Measurements from ENCODE around the gene GCDH. TPM values are rescaled to one million over a fixed set of nuclear protein-coding genes. Genes with fewer than 3 reads are reported as not detected.

Gene GCDH
- total RNA-seq, 1 donor from 2014 or later = 39.5 TPM

- peaks cover 22% of the 10 kb centered on the region for H3K79me2 ChIP-seq (ENCODE audit: low read depth)
- DNase-seq (ENCODE audit: low spot score) = no peak
- peaks cover 6% of the 10 kb centered on the region for H3F3A ChIP-seq (ENCODE audit: low read depth)
- peak overlapping the region; percentile 94 for H3K4me2 ChIP-seq
- peaks cover 8% of the 10 kb centered on the region for H3K4me1 ChIP-seq
- Mint-ChIP-seq H3K27ac (no peak overlapping the region), H3K4me1 (peaks cover 18% of the 10 kb centered on the region), H3K27me3 (ENCODE audit: insufficient read depth, low read depth) (peaks cover 23% of the 10 kb centered on the region), H3K9me3 (peaks cover 2% of the 10 kb centered on the region), H3K4me3 (peak overlapping the region; percentile 98), H3K36me3 (peaks cover 8% of the 10 kb centered on the region)
- H2AFZ ChIP-seq (replicated peaks) = no peak overlapping the region
- H3K36me3 ChIP-seq = no peaks in the 10 kb centered on the region
- H3K27me3 ChIP-seq = peaks cover 13% of the 10 kb centered on the region
- TF ChIP-seq, protein P1, sequence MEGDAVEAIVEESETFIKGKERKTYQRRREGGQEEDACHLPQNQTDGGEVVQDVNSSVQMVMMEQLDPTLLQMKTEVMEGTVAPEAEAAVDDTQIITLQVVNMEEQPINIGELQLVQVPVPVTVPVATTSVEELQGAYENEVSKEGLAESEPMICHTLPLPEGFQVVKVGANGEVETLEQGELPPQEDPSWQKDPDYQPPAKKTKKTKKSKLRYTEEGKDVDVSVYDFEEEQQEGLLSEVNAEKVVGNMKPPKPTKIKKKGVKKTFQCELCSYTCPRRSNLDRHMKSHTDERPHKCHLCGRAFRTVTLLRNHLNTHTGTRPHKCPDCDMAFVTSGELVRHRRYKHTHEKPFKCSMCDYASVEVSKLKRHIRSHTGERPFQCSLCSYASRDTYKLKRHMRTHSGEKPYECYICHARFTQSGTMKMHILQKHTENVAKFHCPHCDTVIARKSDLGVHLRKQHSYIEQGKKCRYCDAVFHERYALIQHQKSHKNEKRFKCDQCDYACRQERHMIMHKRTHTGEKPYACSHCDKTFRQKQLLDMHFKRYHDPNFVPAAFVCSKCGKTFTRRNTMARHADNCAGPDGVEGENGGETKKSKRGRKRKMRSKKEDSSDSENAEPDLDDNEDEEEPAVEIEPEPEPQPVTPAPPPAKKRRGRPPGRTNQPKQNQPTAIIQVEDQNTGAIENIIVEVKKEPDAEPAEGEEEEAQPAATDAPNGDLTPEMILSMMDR (IDR thresholded peaks at IDR 0.05) = no peak
- TF ChIP-seq EZH2phosphoT487 (IDR thresholded peaks at IDR 0.05) = no peak
- TF ChIP-seq EZH2 (IDR thresholded peaks at IDR 0.05) = no peak
- H3K9ac ChIP-seq = peak overlapping the region; percentile 17
- H3K9me3 ChIP-seq (ENCODE audit: low read depth) = no peaks in the 10 kb centered on the region
- H3K27ac ChIP-seq = no peak overlapping the region
- H4K20me1 ChIP-seq (ENCODE audit: low read depth) = peaks cover 12% of the 10 kb centered on the region
- H3K4me3 ChIP-seq = peak overlapping the region; percentile 74
These were observed 627 bp downstream of the GCDH start for GRCh38 chr19:12891553-12892021.

DNA sequence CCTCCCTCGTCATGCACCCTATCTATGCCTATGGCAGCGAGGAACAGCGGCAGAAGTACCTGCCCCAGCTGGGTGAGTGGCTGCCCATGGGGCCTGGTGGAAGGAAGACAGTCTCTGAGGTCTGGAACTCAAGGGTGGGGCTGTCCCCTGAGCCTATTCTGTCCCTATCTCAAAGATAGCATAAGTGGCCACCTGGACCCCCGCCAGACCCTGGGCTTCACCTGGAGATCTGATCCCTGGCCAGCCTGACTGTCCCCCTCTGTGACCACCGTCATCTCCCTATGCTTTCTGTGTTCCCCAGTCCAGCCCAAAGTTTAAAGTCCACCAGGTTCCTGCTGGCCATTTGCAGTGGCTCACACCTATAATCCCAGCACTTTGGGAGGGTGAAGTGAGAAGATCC, 2.6 kb downstream of the GCDH start:
- Histone ChIP-seq H4K20me1 (ENCODE audit: low read depth) (peaks cover 12% of the 10 kb centered on the region), H3K4me1 (peaks cover 8% of the 10 kb centered on the region), H3K4me3 (no peak overlapping the region), H3K9ac (no peak overlapping the region), H3K79me2 (ENCODE audit: low read depth) (peaks cover 22% of the 10 kb centered on the region), H2AFZ (replicated peaks) (no peak overlapping the region), H3K36me3 (no peaks in the 10 kb centered on the region), H3K27ac (no peak overlapping the region), H3K9me3 (ENCODE audit: low read depth) (no peaks in the 10 kb centered on the region), H3K4me2 (no peak overlapping the region), H3K27me3 (no peaks in the 10 kb centered on the region), H3F3A (ENCODE audit: low read depth) (peaks cover 4% of the 10 kb centered on the region)
- Mint-ChIP-seq H3K36me3 (peaks cover 8% of the 10 kb centered on the region), H3K9me3 (no peaks in the 10 kb centered on the region), H3K27me3 (ENCODE audit: insufficient read depth, low read depth) (peaks cover 10% of the 10 kb centered on the region), H3K4me1 (peaks cover 16% of the 10 kb centered on the region), H3K4me3 (peak overlapping the region; percentile 98), H3K27ac (no peak overlapping the region)
- no peak for DNase-seq (ENCODE audit: low spot score)
- TF ChIP-seq EZH2 (IDR thresholded peaks at IDR 0.05) (no peak), EZH2phosphoT487 (IDR thresholded peaks at IDR 0.05) (no peak)
- TF ChIP-seq, protein P1 (IDR thresholded peaks at IDR 0.05) = no peak

DNA sequence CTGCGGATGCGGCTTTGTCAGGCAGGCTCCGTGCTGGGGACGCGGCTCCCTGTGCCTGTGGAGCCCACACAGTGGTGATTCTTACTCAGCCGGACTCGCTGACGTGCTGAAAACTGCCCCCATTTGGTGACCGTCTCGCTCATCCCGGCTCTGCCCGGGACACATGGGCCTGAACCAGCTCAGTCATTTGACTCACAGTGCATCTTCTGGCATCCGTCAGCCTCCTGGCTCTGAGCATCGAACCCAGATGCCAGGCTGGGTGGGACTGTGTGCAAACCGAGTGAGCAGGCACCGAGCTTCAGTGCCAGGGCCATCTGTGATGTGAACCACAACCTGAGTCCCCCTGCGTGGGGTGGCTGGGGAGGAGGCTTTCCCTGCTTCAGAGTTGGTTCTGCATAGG, 5.5 kb downstream of the GCDH start:
- H3K4me3 Mint-ChIP-seq = no peak overlapping the region
- Histone ChIP-seq H3K9me3 (ENCODE audit: low read depth) (no peaks in the 10 kb centered on the region), H2AFZ (replicated peaks) (no peak overlapping the region), H3K4me3 (no peak overlapping the region), H3K9ac (no peak overlapping the region), H3K4me2 (no peak overlapping the region), H3K36me3 (no peaks in the 10 kb centered on the region), H3K27me3 (no peaks in the 10 kb centered on the region), H3F3A (ENCODE audit: low read depth) (no peaks in the 10 kb centered on the region), H3K4me1 (peaks cover 5% of the 10 kb centered on the region), H4K20me1 (ENCODE audit: low read depth) (peaks cover 7% of the 10 kb centered on the region), H3K27ac (no peak overlapping the region), H3K79me2 (ENCODE audit: low read depth) (peaks cover 13% of the 10 kb centered on the region)
- no peak for DNase-seq (ENCODE audit: low spot score)
- H3K27me3 Mint-ChIP-seq (ENCODE audit: insufficient read depth, low read depth) = peaks cover 6% of the 10 kb centered on the region
- TF ChIP-seq EZH2phosphoT487 (IDR thresholded peaks at IDR 0.05) = no peak
- TF ChIP-seq, protein P1 (IDR thresholded peaks at IDR 0.05) = no peak
- TF ChIP-seq EZH2 (IDR thresholded peaks at IDR 0.05) = no peak
- peaks cover 4% of the 10 kb centered on the region for H3K4me1 Mint-ChIP-seq
- no peak overlapping the region for H3K27ac Mint-ChIP-seq
- no peaks in the 10 kb centered on the region for H3K9me3 Mint-ChIP-seq
- peaks cover 8% of the 10 kb centered on the region for H3K36me3 Mint-ChIP-seq
